BLaER1 treated with 17β-estradiol and CSF1 and Interleukin-3, amounts not matched to agents 10 nM and 100 nM (cell line): ENCODE measurements around the gene CTXN3.

ENCODE experiments used
- H3K27ac ChIP-seq, 11 experiments: shearing (Covaris generic); formaldehyde crosslinking; 2 replicates each; pipeline ENCODE4 v1.8.1; 2022
- H3K27me3 ChIP-seq, 11 experiments: shearing (Covaris generic); formaldehyde crosslinking; 2 replicates each; pipeline ENCODE4 v1.8.1; 2022
- H3K36me3 ChIP-seq, 11 experiments: shearing (Covaris generic); formaldehyde crosslinking; 2 replicates each; pipeline ENCODE4 v1.8.1; 2022
- H3K4me1 ChIP-seq, 10 experiments: shearing (Covaris generic); formaldehyde crosslinking; 2 replicates each; pipeline ENCODE4 v1.8.1; 2022
- H3K4me2 ChIP-seq, 11 experiments: shearing (Covaris generic); formaldehyde crosslinking; 2 replicates each; pipeline ENCODE4 v1.8.1; 2022
- H3K4me3 ChIP-seq, 10 experiments: shearing (Covaris generic); formaldehyde crosslinking; 2 replicates each; pipeline ENCODE4 v1.8.1; 2022
- H3K9ac ChIP-seq, 11 experiments: shearing (Covaris generic); formaldehyde crosslinking; 2 replicates each; pipeline ENCODE4 v1.8.1; 2022
- H3K9me3 ChIP-seq, 11 experiments: shearing (Covaris generic); formaldehyde crosslinking; replicated peaks in 1 of 11; 2 replicates each; pipeline ENCODE4 v1.8.1; 2022
- H4K20me1 ChIP-seq, 11 experiments: shearing (Covaris generic); formaldehyde crosslinking; 2 replicates each; pipeline ENCODE4 v1.8.1; 2022
- Cebpa-rat ChIP-seq, 11 experiments: shearing (Covaris generic); IDR thresholded peaks; 2 replicates each; pipeline ENCODE4 v1.8.1; 2022

CTXN3 gene

GRCh38 chr5:127685662-127686061 lies 36.8 kb downstream of the CTXN3 start:
- no peak for TF ChIP-seq Cebpa-rat (IDR thresholded peaks at IDR 0.05)
- Histone ChIP-seq H3K36me3 (no peaks in the 10 kb centered on the region), H4K20me1 (no peaks in the 10 kb centered on the region), H3K27me3 (no peaks in the 10 kb centered on the region), H3K9ac (no peak overlapping the region), H3K4me2 (no peak overlapping the region), H3K4me1 (no peaks in the 10 kb centered on the region), H3K4me3 (no peak overlapping the region), H3K9me3 (no peaks in the 10 kb centered on the region), H3K27ac (no peak overlapping the region)

GRCh38 chr5:127686424-127686823 lies 37.5 kb downstream of the CTXN3 start:
- H3K27me3 ChIP-seq, result no peaks in the 10 kb centered on the region
- H3K9ac ChIP-seq, result no peak overlapping the region
- H3K9me3 ChIP-seq, result no peaks in the 10 kb centered on the region
- no peak for TF ChIP-seq Cebpa-rat (IDR thresholded peaks at IDR 0.05)
- no peak overlapping the region for H3K27ac ChIP-seq
- H3K36me3 ChIP-seq, result no peaks in the 10 kb centered on the region
- H3K4me3 ChIP-seq, result no peak overlapping the region
- no peaks in the 10 kb centered on the region for H4K20me1 ChIP-seq
- no peak overlapping the region for H3K4me2 ChIP-seq
- H3K4me1 ChIP-seq, result no peaks in the 10 kb centered on the region

- Histone ChIP-seq H3K36me3 (no peaks in the 10 kb centered on the region), H3K9me3 (no peaks in the 10 kb centered on the region), H3K4me3 (no peak overlapping the region), H3K9ac (no peak overlapping the region), H3K4me1 (no peaks in the 10 kb centered on the region), H3K4me2 (no peak overlapping the region), H3K27me3 (no peaks in the 10 kb centered on the region), H3K27ac (no peak overlapping the region), H4K20me1 (no peaks in the 10 kb centered on the region)
- TF ChIP-seq Cebpa-rat (IDR thresholded peaks at IDR 0.05), result no peak
These were observed 45.8 kb downstream of the CTXN3 start for GRCh38 chr5:127694518-127695171.

GRCh38 chr5:127695346-127695745 lies 46.5 kb downstream of the CTXN3 start:
- no peaks in the 10 kb centered on the region for H3K9me3 ChIP-seq
- H3K4me2 ChIP-seq, result no peak overlapping the region
- H3K36me3 ChIP-seq, result no peaks in the 10 kb centered on the region
- TF ChIP-seq Cebpa-rat (IDR thresholded peaks at IDR 0.05), result no peak
- no peak overlapping the region for H3K9ac ChIP-seq
- no peaks in the 10 kb centered on the region for H3K27me3 ChIP-seq
- no peaks in the 10 kb centered on the region for H3K4me1 ChIP-seq
- no peak overlapping the region for H3K27ac ChIP-seq
- H3K4me3 ChIP-seq, result no peak overlapping the region
- H4K20me1 ChIP-seq, result no peaks in the 10 kb centered on the region

- Histone ChIP-seq H3K27ac (no peak overlapping the region), H3K4me1 (no peaks in the 10 kb centered on the region), H3K36me3 (no peaks in the 10 kb centered on the region), H4K20me1 (no peaks in the 10 kb centered on the region), H3K9me3 (no peaks in the 10 kb centered on the region), H3K27me3 (no peaks in the 10 kb centered on the region), H3K4me3 (no peak overlapping the region), H3K4me2 (no peak overlapping the region), H3K9ac (no peak overlapping the region)
- no peak for TF ChIP-seq Cebpa-rat (IDR thresholded peaks at IDR 0.05)
These were observed 47.8 kb downstream of the CTXN3 start for GRCh38 chr5:127696683-127697082.

- no peaks in the 10 kb centered on the region for H4K20me1 ChIP-seq
- H3K4me2 ChIP-seq, result no peak overlapping the region
- TF ChIP-seq Cebpa-rat (IDR thresholded peaks at IDR 0.05), result no peak
- H3K27ac ChIP-seq, result no peak overlapping the region
- no peak overlapping the region for H3K9ac ChIP-seq
- H3K9me3 ChIP-seq, result no peaks in the 10 kb centered on the region
- H3K36me3 ChIP-seq, result no peaks in the 10 kb centered on the region
- H3K27me3 ChIP-seq, result no peaks in the 10 kb centered on the region
- H3K4me1 ChIP-seq, result no peaks in the 10 kb centered on the region
- H3K4me3 ChIP-seq, result no peak overlapping the region
These were observed 49.2 kb downstream of the CTXN3 start for GRCh38 chr5:127697894-127698600.

GRCh38 chr5:127699416-127699815 lies 50.5 kb downstream of the CTXN3 start:
- TF ChIP-seq Cebpa-rat (IDR thresholded peaks at IDR 0.05), result no peak
- Histone ChIP-seq H4K20me1 (no peaks in the 10 kb centered on the region), H3K27ac (no peak overlapping the region), H3K9me3 (no peaks in the 10 kb centered on the region), H3K4me2 (no peak overlapping the region), H3K4me3 (no peak overlapping the region), H3K9ac (no peak overlapping the region), H3K27me3 (no peaks in the 10 kb centered on the region), H3K4me1 (no peaks in the 10 kb centered on the region), H3K36me3 (no peaks in the 10 kb centered on the region)

GRCh38 chr5:127700237-127700766 lies 51.4 kb downstream of the CTXN3 start:
- Histone ChIP-seq H3K27ac (no peak overlapping the region), H3K4me1 (peaks cover 0 to 7% (median 1%) of the 10 kb centered on the region in 10 experiments; a peak in 9 of 20 replicates), H3K36me3 (no peaks in the 10 kb centered on the region), H4K20me1 (no peaks in the 10 kb centered on the region), H3K9ac (no peak overlapping the region), H3K27me3 (no peaks in the 10 kb centered on the region), H3K9me3 (no peaks in the 10 kb centered on the region), H3K4me3 (no peak overlapping the region), H3K4me2 (no peak overlapping the region)
- no peak for TF ChIP-seq Cebpa-rat (IDR thresholded peaks at IDR 0.05)

- no peaks in the 10 kb centered on the region for H4K20me1 ChIP-seq
- H3K4me1 ChIP-seq, result peaks cover 0 to 11% (median 3%) of the 10 kb centered on the region in 10 experiments; a peak in 9 of 20 replicates
- no peak overlapping the region for H3K9ac ChIP-seq
- H3K27me3 ChIP-seq, result no peaks in the 10 kb centered on the region
- H3K27ac ChIP-seq, result no peak overlapping the region
- H3K4me2 ChIP-seq, result no peak overlapping the region
- H3K9me3 ChIP-seq, result no peaks in the 10 kb centered on the region
- no peak for TF ChIP-seq Cebpa-rat (IDR thresholded peaks at IDR 0.05)
- no peaks in the 10 kb centered on the region for H3K36me3 ChIP-seq
- no peak overlapping the region for H3K4me3 ChIP-seq
These were observed 53.6 kb downstream of the CTXN3 start for GRCh38 chr5:127702434-127702833.
